Thoracic aorta (tissue), 2 donors: Measurements from ENCODE around the gene RPUSD4. TPM values are rescaled to one million over a fixed set of nuclear protein-coding genes. Genes with fewer than 3 reads are reported as not detected.

Experiments
- ATAC-seq: fragments of 150-250 bp; one replicate; pipeline ENCODE4 v1.8.0; 2017; ENCODE audit warnings: low read depth; ENCODE audit not compliant: insufficient number of reproducible peaks, low FRiP score
- DNase-seq: peaks from one replicate; pipeline ENCODE4 v3.0.0-alpha.2; 2020; ENCODE audit warnings: low spot score
- H3K27ac ChIP-seq, 2 donors: fragments of 200-600 bp; sonication (generic); 1 replicate in 1 of 2; 2 replicates in 1 of 2; pipeline ENCODE4 v1.5.1; 2016; ENCODE audit warnings: mild to moderate bottlenecking in 2 of 2, moderate library complexity in 2 of 2
- H3K27me3 ChIP-seq: fragments of 200-600 bp; sonication (generic); replicated peaks from 2 replicates; pipeline ENCODE4 v1.6.0; 2016; ENCODE audit warnings: mild to moderate bottlenecking; ENCODE audit not compliant: insufficient read depth
- H3K36me3 ChIP-seq: fragments of 200-600 bp; sonication (generic); one replicate; pipeline ENCODE4 v1.5.1; 2016
- H3K4me1 ChIP-seq, 2 donors: fragments of 200-600 bp; sonication (generic); 1 replicate in 1 of 2; 2 replicates in 1 of 2; pipeline versions ENCODE4 v1.5.1 to v1.6.0; 2016; ENCODE audit warnings: low read depth in 2 of 2, mild to moderate bottlenecking in 1 of 2; ENCODE audit not compliant: control insufficient read depth in 1 of 2
- H3K4me3 ChIP-seq: fragments of 200-600 bp; sonication (generic); 2 replicates; pipeline ENCODE4 v1.5.1; 2016; ENCODE audit warnings: mild to moderate bottlenecking
- H3K9me3 ChIP-seq: fragments of 200-600 bp; sonication (generic); 2 replicates; pipeline ENCODE4 v1.5.1; 2016
- CTCF ChIP-seq: fragments of 200-600 bp; sonication (generic); IDR thresholded peaks from one replicate; pipeline ENCODE4 v1.5.1; 2019; ENCODE audit warnings: antibody characterized with exemption
- total RNA-seq, 2 donors: library from RNA; depleted of rRNA; stranded (reverse); fragments of >200 nt; gene quantifications; one replicate each; pipeline versions ENCODE4 v1.1.0 to v1.2.3, GENCODE V29; 2016

RPUSD4 gene
- total RNA-seq, 2 donors from 2014 or later = 6.0 to 34.8 TPM

- no peak for TF ChIP-seq CTCF
- Histone ChIP-seq H3K9me3 (no peaks in the 10 kb centered on the region), H3K27ac (no peak overlapping the region), H3K27me3 (no peaks in the 10 kb centered on the region), H3K4me3 (no peak overlapping the region), H3K4me1 (no peaks in the 10 kb centered on the region), H3K36me3 (peaks cover 32% of the 10 kb centered on the region)
- DNase-seq = no peak
- ATAC-seq = no peak
These were observed 12.8 kb downstream of the RPUSD4 start for GRCh38 chr11:126198648-126199047.

GRCh38 chr11:126197277-126197939 is 14.0 kb downstream of the RPUSD4 start:
- H3K9me3 ChIP-seq = no peaks in the 10 kb centered on the region
- H3K36me3 ChIP-seq = peaks cover 20% of the 10 kb centered on the region
- ATAC-seq (no peak), DNase-seq (no peak)
- no peaks in the 10 kb centered on the region for H3K4me1 ChIP-seq
- H3K27ac ChIP-seq = no peak overlapping the region
- no peaks in the 10 kb centered on the region for H3K27me3 ChIP-seq
- H3K4me3 ChIP-seq = no peak overlapping the region
- TF ChIP-seq CTCF = no peak

GRCh38 chr11:126195119-126195518 is 16.3 kb downstream of the RPUSD4 start:
- no peak for TF ChIP-seq CTCF
- H3K27me3 ChIP-seq = no peaks in the 10 kb centered on the region
- H3K36me3 ChIP-seq = peaks cover 10% of the 10 kb centered on the region
- no peak for DNase-seq
- no peak overlapping the region for H3K27ac ChIP-seq
- no peaks in the 10 kb centered on the region for H3K4me1 ChIP-seq
- H3K4me3 ChIP-seq = no peak overlapping the region
- H3K9me3 ChIP-seq = no peaks in the 10 kb centered on the region
- no peak for ATAC-seq

GRCh38 chr11:126194121-126194543 is 17.3 kb downstream of the RPUSD4 start:
- ATAC-seq = no peak
- H3K36me3 ChIP-seq = peaks cover 4% of the 10 kb centered on the region
- H3K27ac ChIP-seq = no peak overlapping the region
- H3K4me1 ChIP-seq = no peaks in the 10 kb centered on the region
- TF ChIP-seq CTCF = peak; percentile 70
- no peak overlapping the region for H3K4me3 ChIP-seq
- H3K27me3 ChIP-seq = no peaks in the 10 kb centered on the region
- no peak for DNase-seq
- H3K9me3 ChIP-seq = no peaks in the 10 kb centered on the region

- peaks cover 4% of the 10 kb centered on the region for H3K36me3 ChIP-seq
These were observed 18.4 kb downstream of the RPUSD4 start for GRCh38 chr11:126193038-126193478.

More at GRCh38 chr11:126193038-126193478, 18.4 kb downstream of the RPUSD4 start:
- Histone ChIP-seq H3K4me1 (no peaks in the 10 kb centered on the region), H3K27me3 (no peaks in the 10 kb centered on the region), H3K9me3 (no peaks in the 10 kb centered on the region), H3K27ac (no peak overlapping the region), H3K4me3 (no peak overlapping the region)
- ATAC-seq (no peak), DNase-seq (no peak)
- no peak for TF ChIP-seq CTCF
